ENCODE data around the gene SESN3. TPM values are rescaled to one million over a fixed set of nuclear protein-coding genes. Genes with fewer than 3 reads are reported as not detected.

Gene SESN3
- total RNA-seq, 1 donor from 2014 or later, result 7.0 TPM

GRCh38 chr11:95132956-95133355 is 98.0 kb downstream of the SESN3 start:
- no peak for DNase-seq (ENCODE audit: low spot score)
- no peak for ATAC-seq

DNA sequence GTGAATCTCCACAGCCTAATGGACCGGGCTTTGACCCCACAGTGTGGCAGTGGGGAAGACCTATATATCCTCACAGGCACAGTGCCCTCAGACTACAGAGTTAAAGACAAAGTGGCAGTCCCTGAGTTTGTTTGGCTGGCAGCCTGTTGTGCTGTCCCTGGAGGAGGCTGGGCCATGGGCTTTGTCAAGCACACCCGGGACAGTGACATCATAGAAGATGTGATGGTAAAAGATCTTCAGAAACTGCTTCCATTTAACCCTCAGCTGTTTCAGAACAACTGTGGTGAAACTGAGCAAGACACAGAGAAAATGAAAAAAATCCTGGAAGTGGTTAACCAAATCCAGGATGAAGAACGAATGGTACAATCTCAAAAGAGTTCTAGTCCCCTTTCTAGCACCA is 102.4 kb downstream of the SESN3 start:
- ATAC-seq (no peak), DNase-seq (ENCODE audit: low spot score) (no peak)

DNA sequence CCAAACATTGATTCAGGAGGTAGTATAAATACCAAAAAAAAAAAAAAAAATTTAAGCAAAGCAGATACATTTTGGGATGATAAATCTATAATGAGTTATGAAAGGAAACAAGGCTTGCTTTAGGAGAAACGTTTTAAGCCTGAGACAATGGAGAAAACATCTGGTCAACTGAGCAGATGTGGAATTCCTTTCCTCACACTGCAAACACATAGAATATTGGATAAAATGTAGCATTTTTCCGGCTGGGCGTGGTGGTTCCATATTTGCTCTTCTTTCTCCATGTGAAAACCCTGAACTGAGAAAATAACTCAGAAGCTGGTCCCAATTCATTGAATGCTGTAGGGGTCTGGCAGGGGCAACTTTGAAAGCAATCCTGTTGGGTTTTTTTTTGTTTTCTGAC is 107.4 kb downstream of the SESN3 start:
- no peak for ATAC-seq
- DNase-seq (ENCODE audit: low spot score), result no peak

GRCh38 chr11:95121698-95122097 is 109.3 kb downstream of the SESN3 start:
- no peak for ATAC-seq
- no peak for DNase-seq (ENCODE audit: low spot score)

GRCh38 chr11:95119361-95120060 is 111.5 kb downstream of the SESN3 start:
- ATAC-seq (no peak), DNase-seq (ENCODE audit: low spot score) (no peak)

- no peak for ATAC-seq
- DNase-seq (ENCODE audit: low spot score), result no peak
Measured at GRCh38 chr11:95115597-95115996, 115.4 kb downstream of the SESN3 start.

Other genes with a start within 250 kb of the SESN3 start
- gene KDM4E, start 205.9 kb downstream of the SESN3 start, total RNA-seq, result not detected
- gene KDM4F, start 181.8 kb downstream of the SESN3 start, total RNA-seq, result not detected
- 21.0 TPM for gene SRSF8, start 164.3 kb downstream of the SESN3 start, total RNA-seq
- gene ENDOD1, start 141.4 kb downstream of the SESN3 start, total RNA-seq, result 4.3 TPM

All from left lobe of liver (tissue), 2 donors.